Panc1 (cell line): ENCODE measurements around the gene MRPL55. TPM values are rescaled to one million over a fixed set of nuclear protein-coding genes. Genes with fewer than 3 reads are reported as not detected.

Experiments used
- ATAC-seq: fragments of 200-7000 bp; cut with Tn5 transposase; 2 replicates; pipeline ENCODE4 v1.9.1; 2020; ENCODE audit warnings: mild to moderate bottlenecking, moderate library complexity
- BruUV-seq: library from RNA; stranded (reverse); fragments of 400-500 nt; replicated peaks from 2 replicates; lab custom pipeline; 2021; lab: Mats Ljungman, UMichigan
- CTCF ChIA-PET: fragments of 300-600 bp; sonication (Branson Sonifier 250); formaldehyde crosslinking; loops from one replicate; lab custom pipeline; 2022; ENCODE audit warnings: antibody characterized with exemption; lab: Charles Lee
- POLR2A ChIA-PET: fragments of 300-600 bp; sonication (Branson Sonifier 250); formaldehyde crosslinking; loops from one replicate; lab custom pipeline; 2022; ENCODE audit warnings: antibody characterized with exemption; lab: Charles Lee
- DNase-seq: peaks from one replicate; pipeline ENCODE4 v3.0.0-alpha.2; 2010; ENCODE audit warnings: low read depth, low spot score
- H3K27ac ChIP-seq: 2 replicates; pipeline ENCODE4 v1.5.1; 2011; ENCODE audit warnings: mild to moderate bottlenecking, low read length, inconsistent platforms
- H3K27me3 ChIP-seq: fragments of 200-500 bp; sonication (Bioruptor generic); 2 replicates; pipeline ENCODE4 v1.6.0; 2014; ENCODE audit warnings: low read length, inconsistent platforms; ENCODE audit not compliant: control insufficient read depth, insufficient read depth
- H3K36me3 ChIP-seq: fragments of 200-500 bp; sonication (Bioruptor generic); 2 replicates; pipeline ENCODE4 v1.5.1; 2014; ENCODE audit warnings: inconsistent platforms, mild to moderate bottlenecking, low read length, moderate library complexity; ENCODE audit not compliant: control insufficient read depth, insufficient read depth
- H3K4me1 ChIP-seq: 2 replicates; pipeline ENCODE4 v1.5.1; 2011; ENCODE audit warnings: inconsistent platforms, mild to moderate bottlenecking, low read length, moderate library complexity; ENCODE audit not compliant: control insufficient read depth, insufficient read depth
- H3K4me3 ChIP-seq, 2 experiments: 2 replicates each; pipeline ENCODE4 v1.5.1; 2011 to 2012; ENCODE audit warnings: low read depth in 2 of 2, low read length in 2 of 2, mild to moderate bottlenecking in 2 of 2, inconsistent platforms in 1 of 2, moderate library complexity in 1 of 2
- H3K9me3 ChIP-seq: fragments of 200-500 bp; sonication (Bioruptor generic); 2 replicates; pipeline ENCODE4 v1.5.1; 2014; ENCODE audit warnings: low read depth, mild to moderate bottlenecking, inconsistent platforms, low read length, moderate library complexity; ENCODE audit not compliant: control insufficient read depth, insufficient read depth
- POLR2AphosphoS5 ChIP-seq: IDR thresholded peaks from 2 replicates; pipeline ENCODE4 v1.6.1; 2012; ENCODE audit warnings: mild to moderate bottlenecking, low read depth, low read length, moderate library complexity
- SIN3A ChIP-seq: IDR thresholded peaks from 2 replicates; pipeline ENCODE4 v1.6.1; 2012; ENCODE audit warnings: low read depth, mild to moderate bottlenecking, low read length, moderate library complexity, borderline replicate concordance; ENCODE audit not compliant: insufficient read depth
- TCF7L2 ChIP-seq: IDR thresholded peaks from 2 replicates; pipeline ENCODE4 v1.6.1; 2011; ENCODE audit warnings: mild to moderate bottlenecking, low read depth, low read length, inconsistent platforms
- in situ Hi-C: cut with HindIII; loops from 2 replicates; pipeline ENCODE4 v1.10.0; 2016; ENCODE audit warnings: low sequenced_read_pairs, low pct_unique_long_range_greater_than_20kb
- intact Hi-C: fragments of 100-400 bp; cut with micrococcal nuclease; formaldehyde crosslinking; loops from one replicate; pipeline ENCODE4 v1.10.0; 2022; ENCODE audit not compliant: unreplicated experiment
- total RNA-seq: library from RNA; stranded (reverse); gene quantifications from one replicate; pipeline ENCODE4 v1.2.1, GENCODE V29; 2021; ENCODE audit not compliant: unreplicated experiment
- TF ChIP-seq, protein P1 (sequence below): fragments of 450-650 bp; IDR thresholded peaks from 2 replicates; pipeline ENCODE4 v1.5.1; 2017; ENCODE audit warnings: mild to moderate bottlenecking
- TF ChIP-seq, protein P2 (sequence below), 2 experiments: IDR thresholded peaks; 2 replicates each; pipeline ENCODE4 v1.6.1; 2011 to 2012; ENCODE audit warnings: low read depth in 2 of 2, control low read depth in 1 of 2, low read length in 1 of 2, mild to moderate bottlenecking in 1 of 2, moderate library complexity in 1 of 2; ENCODE audit not compliant: insufficient read depth in 1 of 2

MRPL55 gene
- total RNA-seq, 1 experiment from 2014 or later, result 53.0 TPM

DNA sequence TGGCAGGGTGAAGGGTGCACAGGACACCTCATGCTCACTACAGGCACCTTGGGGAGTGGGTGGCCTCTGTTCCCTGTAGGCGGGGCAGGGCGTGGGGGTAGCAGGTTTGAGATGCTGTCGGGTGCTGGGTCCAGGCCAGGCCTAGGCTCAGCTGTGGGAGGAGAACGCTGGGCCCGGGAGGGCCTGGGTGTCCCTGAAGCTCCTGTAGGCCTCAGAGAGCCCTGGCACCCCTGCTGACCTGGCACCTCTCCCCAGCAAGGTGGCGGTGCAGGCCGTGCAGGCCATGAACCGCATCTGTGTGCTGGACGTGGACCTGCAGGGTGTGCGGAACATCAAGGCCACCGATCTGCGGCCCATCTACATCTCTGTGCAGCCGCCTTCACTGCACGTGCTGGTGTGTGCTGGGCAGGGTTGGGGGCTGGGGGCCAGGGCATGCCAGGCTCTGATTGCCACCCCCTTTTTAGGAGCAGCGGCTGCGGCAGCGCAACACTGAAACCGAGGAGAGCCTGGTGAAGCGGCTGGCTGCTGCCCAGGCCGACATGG, 38.1 kb upstream of the MRPL55 start:
- no peak overlapping the region for H3K27ac ChIP-seq

DNA sequence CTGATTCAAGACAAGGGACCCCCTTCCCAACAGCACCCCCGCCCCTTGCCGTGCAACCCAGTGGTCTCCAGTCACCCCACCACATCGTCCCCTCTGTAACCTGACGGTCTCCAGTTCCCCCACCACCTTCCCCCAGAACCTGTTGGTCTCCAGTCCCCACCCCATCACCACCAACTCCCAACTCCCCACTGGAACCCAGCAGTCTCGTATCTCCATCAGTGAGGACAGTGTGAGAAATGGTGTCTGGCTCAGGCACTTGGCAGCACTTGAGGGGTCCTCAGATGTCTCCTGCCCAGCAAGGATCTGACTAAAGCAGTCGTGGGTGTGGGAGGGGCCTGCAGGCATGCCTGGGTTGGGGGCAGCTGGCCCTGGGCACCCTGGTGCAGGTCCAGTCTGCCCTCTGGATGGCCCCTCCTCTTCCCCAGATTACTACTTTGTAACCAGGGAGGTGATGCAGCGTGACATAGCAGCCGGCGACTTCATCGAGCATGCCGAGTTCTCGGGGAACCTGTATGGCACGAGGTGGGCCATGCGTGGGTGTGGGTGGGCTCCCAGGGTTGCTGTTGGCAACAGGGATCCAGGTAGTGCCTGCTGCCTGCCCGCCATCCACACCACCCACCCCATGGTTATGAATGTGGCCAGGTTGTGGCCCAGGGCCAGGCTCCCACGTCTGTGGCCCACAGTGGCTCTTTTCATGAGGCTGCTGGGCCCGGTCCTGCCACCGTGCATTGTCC, 37.5 kb upstream of the MRPL55 start:
- Histone ChIP-seq H3K27ac (no peak overlapping the region), H3K9me3 (no peaks in the 10 kb centered on the region), H3K27me3 (no peaks in the 10 kb centered on the region), H3K36me3 (no peaks in the 10 kb centered on the region; the same call in 1 of the 2 replicates), H3K4me3 (no peak overlapping the region), H3K4me1 (peaks cover 39% of the 10 kb centered on the region)
- DNase-seq, result no peak
- no peak for ATAC-seq
- TF ChIP-seq TCF7L2 (no peak), SIN3A (no peak), POLR2AphosphoS5 (no peak)
- TF ChIP-seq, protein P1, sequence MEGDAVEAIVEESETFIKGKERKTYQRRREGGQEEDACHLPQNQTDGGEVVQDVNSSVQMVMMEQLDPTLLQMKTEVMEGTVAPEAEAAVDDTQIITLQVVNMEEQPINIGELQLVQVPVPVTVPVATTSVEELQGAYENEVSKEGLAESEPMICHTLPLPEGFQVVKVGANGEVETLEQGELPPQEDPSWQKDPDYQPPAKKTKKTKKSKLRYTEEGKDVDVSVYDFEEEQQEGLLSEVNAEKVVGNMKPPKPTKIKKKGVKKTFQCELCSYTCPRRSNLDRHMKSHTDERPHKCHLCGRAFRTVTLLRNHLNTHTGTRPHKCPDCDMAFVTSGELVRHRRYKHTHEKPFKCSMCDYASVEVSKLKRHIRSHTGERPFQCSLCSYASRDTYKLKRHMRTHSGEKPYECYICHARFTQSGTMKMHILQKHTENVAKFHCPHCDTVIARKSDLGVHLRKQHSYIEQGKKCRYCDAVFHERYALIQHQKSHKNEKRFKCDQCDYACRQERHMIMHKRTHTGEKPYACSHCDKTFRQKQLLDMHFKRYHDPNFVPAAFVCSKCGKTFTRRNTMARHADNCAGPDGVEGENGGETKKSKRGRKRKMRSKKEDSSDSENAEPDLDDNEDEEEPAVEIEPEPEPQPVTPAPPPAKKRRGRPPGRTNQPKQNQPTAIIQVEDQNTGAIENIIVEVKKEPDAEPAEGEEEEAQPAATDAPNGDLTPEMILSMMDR, result no peak
- TF ChIP-seq, protein P2, sequence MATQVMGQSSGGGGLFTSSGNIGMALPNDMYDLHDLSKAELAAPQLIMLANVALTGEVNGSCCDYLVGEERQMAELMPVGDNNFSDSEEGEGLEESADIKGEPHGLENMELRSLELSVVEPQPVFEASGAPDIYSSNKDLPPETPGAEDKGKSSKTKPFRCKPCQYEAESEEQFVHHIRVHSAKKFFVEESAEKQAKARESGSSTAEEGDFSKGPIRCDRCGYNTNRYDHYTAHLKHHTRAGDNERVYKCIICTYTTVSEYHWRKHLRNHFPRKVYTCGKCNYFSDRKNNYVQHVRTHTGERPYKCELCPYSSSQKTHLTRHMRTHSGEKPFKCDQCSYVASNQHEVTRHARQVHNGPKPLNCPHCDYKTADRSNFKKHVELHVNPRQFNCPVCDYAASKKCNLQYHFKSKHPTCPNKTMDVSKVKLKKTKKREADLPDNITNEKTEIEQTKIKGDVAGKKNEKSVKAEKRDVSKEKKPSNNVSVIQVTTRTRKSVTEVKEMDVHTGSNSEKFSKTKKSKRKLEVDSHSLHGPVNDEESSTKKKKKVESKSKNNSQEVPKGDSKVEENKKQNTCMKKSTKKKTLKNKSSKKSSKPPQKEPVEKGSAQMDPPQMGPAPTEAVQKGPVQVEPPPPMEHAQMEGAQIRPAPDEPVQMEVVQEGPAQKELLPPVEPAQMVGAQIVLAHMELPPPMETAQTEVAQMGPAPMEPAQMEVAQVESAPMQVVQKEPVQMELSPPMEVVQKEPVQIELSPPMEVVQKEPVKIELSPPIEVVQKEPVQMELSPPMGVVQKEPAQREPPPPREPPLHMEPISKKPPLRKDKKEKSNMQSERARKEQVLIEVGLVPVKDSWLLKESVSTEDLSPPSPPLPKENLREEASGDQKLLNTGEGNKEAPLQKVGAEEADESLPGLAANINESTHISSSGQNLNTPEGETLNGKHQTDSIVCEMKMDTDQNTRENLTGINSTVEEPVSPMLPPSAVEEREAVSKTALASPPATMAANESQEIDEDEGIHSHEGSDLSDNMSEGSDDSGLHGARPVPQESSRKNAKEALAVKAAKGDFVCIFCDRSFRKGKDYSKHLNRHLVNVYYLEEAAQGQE (IDR thresholded peaks at IDR 0.05; ENCODE audit: insufficient read depth in 1 of 2, low read depth in 2 of 2, low read length in 1 of 2), result no peak
- in situ Hi-C loops, result no loop called here
- ChIA-PET CTCF (no interaction called here), POLR2A (no interaction called here)
- intact Hi-C loops, result no loop called here
- no TSS peak for BruUV-seq

More for the DNA sequence above, 38.1 kb upstream of the MRPL55 start:
- intact Hi-C loops, result no loop called here
- Histone ChIP-seq H3K9me3 (no peaks in the 10 kb centered on the region), H3K27me3 (no peaks in the 10 kb centered on the region), H3K4me1 (peaks cover 33% of the 10 kb centered on the region), H3K4me3 (no peak overlapping the region), H3K36me3 (no peaks in the 10 kb centered on the region; the same call in 1 of the 2 replicates)
- CTCF ChIA-PET, result no interaction called here
- DNase-seq, result no peak
- BruUV-seq, result no TSS peak
- in situ Hi-C loops, result no loop called here
- POLR2A ChIA-PET, result no interaction called here
- no peak for ATAC-seq
- TF ChIP-seq SIN3A (no peak), POLR2AphosphoS5 (no peak), TCF7L2 (no peak)
- TF ChIP-seq, protein P2 (IDR thresholded peaks at IDR 0.05; ENCODE audit: insufficient read depth in 1 of 2, low read depth in 2 of 2, low read length in 1 of 2), result no peak
- TF ChIP-seq, protein P1, result no peak
